Measurements from ENCODE around the gene SPIN1. TPM values are rescaled to one million over a fixed set of nuclear protein-coding genes. Genes with fewer than 3 reads are reported as not detected.

Gene SPIN1
- total and polyA plus RNA-seq, 2 donors (not counting 3 experiments of a cell fraction or from before 2014, with no cell fraction given): 38.1 to 56.8 TPM

DNA sequence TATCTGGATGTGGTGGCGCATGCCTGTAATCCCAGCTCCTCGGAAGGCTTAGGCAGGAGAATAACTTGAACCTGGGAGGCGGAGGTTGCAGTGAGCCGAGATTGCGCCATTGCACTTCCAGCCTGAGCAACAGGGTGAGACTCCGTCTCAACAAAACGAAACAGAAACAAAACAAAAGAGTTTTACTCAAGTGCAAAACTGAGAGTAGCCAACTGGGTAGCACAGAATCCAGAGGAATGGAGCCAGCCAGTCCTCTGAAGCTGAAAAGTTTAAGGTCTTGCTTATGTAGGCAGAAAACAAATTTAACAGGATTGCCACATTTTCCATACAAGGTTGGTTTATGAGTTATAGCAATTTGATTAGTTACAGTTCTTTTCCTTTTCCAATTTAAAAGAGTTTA, 32.0 kb downstream of the SPIN1 start:
- dilution Hi-C loops (cut with MboI; ENCODE audit: extremely low pct_ligation_motif_present, low sequenced_read_pairs): no loop called here

More for the DNA sequence above, 32.0 kb downstream of the SPIN1 start:
- H4K20me1 ChIP-seq (replicated peaks; ENCODE audit: control insufficient read depth, extremely low read depth, insufficient read depth, low read length): no peaks in the 10 kb centered on the region
- H3K36me3 ChIP-seq (ENCODE audit: control insufficient read depth in 2 of 2, extremely low read depth in 1 of 2, insufficient read depth in 2 of 2, low read length in 2 of 2): no peaks in the 10 kb centered on the region
- peaks cover 3% of the 10 kb centered on the region for H3K9me3 ChIP-seq (replicated peaks; ENCODE audit: control insufficient read depth, insufficient read depth, low read length)
- H3K9ac ChIP-seq (replicated peaks; ENCODE audit: extremely low read depth, insufficient read depth, low read length): no peak overlapping the region
- no peaks in the 10 kb centered on the region for H3K4me1 ChIP-seq (ENCODE audit: control insufficient read depth, extremely low read depth, insufficient read depth, low read length)
- DNase-seq (ENCODE audit: low read depth, low spot score) (no peak), FAIRE-seq (no peak)
- no peaks in the 10 kb centered on the region for H3K9me1 ChIP-seq (replicated peaks; ENCODE audit: control insufficient read depth, extremely low read depth, insufficient read depth, low read length)
- POLR2A ChIA-PET: no interaction called here
- no peaks in the 10 kb centered on the region for H3K27me3 ChIP-seq (ENCODE audit: control insufficient read depth in 2 of 2, insufficient read depth in 2 of 2, low read length in 2 of 2)
- peaks cover 74% of the 10 kb centered on the region for H3K79me2 ChIP-seq (ENCODE audit: control insufficient read depth, insufficient read depth, low read length)
- H3K4me3 ChIP-seq (replicated peaks in 1 of 3; ENCODE audit: insufficient read depth in 1 of 3, low read depth in 1 of 3, low read length in 3 of 3): no peak overlapping the region
- no peak overlapping the region for H3K4me2 ChIP-seq (ENCODE audit: insufficient read depth, low read length)
- H2AFZ ChIP-seq (ENCODE audit: low read depth, low read length): no peak overlapping the region
- TF ChIP-seq, protein P1, sequence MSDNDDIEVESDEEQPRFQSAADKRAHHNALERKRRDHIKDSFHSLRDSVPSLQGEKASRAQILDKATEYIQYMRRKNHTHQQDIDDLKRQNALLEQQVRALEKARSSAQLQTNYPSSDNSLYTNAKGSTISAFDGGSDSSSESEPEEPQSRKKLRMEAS (IDR thresholded peaks at IDR 0.05; ENCODE audit: insufficient read depth, insufficient read length): no peak
- no peak for TF ChIP-seq JUN (IDR thresholded peaks at IDR 0.05; ENCODE audit: borderline replicate concordance, insufficient read depth, insufficient read length, low read depth)
- no peak for TF ChIP-seq EZH2 (IDR thresholded peaks at IDR 0.05; ENCODE audit: borderline replicate concordance, low read depth, low read length, severe bottlenecking)
- TF ChIP-seq POLR2AphosphoS5 (IDR thresholded peaks at IDR 0.05; ENCODE audit: insufficient read depth, low read depth, low read length): no peak
- TF ChIP-seq POLR2A (IDR thresholded peaks at IDR 0.05; ENCODE audit: low read depth, low read length): no peak
- TF ChIP-seq GATA2 (IDR thresholded peaks at IDR 0.05; ENCODE audit: insufficient read depth, insufficient read length, low read depth, low read length): no peak
- TF ChIP-seq MYC (IDR thresholded peaks at IDR 0.05; ENCODE audit: low read depth, low read length): no peak
- TF ChIP-seq, protein P2, sequence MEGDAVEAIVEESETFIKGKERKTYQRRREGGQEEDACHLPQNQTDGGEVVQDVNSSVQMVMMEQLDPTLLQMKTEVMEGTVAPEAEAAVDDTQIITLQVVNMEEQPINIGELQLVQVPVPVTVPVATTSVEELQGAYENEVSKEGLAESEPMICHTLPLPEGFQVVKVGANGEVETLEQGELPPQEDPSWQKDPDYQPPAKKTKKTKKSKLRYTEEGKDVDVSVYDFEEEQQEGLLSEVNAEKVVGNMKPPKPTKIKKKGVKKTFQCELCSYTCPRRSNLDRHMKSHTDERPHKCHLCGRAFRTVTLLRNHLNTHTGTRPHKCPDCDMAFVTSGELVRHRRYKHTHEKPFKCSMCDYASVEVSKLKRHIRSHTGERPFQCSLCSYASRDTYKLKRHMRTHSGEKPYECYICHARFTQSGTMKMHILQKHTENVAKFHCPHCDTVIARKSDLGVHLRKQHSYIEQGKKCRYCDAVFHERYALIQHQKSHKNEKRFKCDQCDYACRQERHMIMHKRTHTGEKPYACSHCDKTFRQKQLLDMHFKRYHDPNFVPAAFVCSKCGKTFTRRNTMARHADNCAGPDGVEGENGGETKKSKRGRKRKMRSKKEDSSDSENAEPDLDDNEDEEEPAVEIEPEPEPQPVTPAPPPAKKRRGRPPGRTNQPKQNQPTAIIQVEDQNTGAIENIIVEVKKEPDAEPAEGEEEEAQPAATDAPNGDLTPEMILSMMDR (IDR thresholded peaks at IDR 0.05; ENCODE audit: extremely low read depth in 1 of 2, insufficient read depth in 1 of 2, low read depth in 1 of 2, low read length in 2 of 2): no peak
- no peak for TF ChIP-seq FOS (IDR thresholded peaks at IDR 0.05; ENCODE audit: borderline replicate concordance, insufficient read depth, low read length)
- BruUV-seq (replicated peaks): no TSS peak
- no peak overlapping the region for H3K27ac ChIP-seq (ENCODE audit: insufficient read depth, low read depth, low read length)
- CTCF ChIA-PET: interaction anchor here (1.3 kb wide), 1 partner anchor 13 kb away, joined by 3 read pairs; no protein-coding TSS in a partner anchor
- intact Hi-C loops (cut with micrococcal nuclease): no loop called here
